ENCODE measurements around the gene CYP2C8. TPM values are rescaled to one million over a fixed set of nuclear protein-coding genes. Genes with fewer than 3 reads are reported as not detected.

The CYP2C8 gene
- not detected in 2 replicates for total RNA-seq

GRCh38 chr10:95069286-95069685, at the start of gene CYP2C8:
CYP2C8 (minus strand) TSS chr10:95069497; CDS start chr10:95069402, 95 bp downstream.

Other genes starting within 250 kb of the CYP2C8 start
- not detected in 2 replicates for gene CYP2C9, start 130.8 kb downstream of the CYP2C8 start, total RNA-seq
- gene ACSM6, start 124.7 kb upstream of the CYP2C8 start, total RNA-seq, result not detected in 2 replicates
- 34.9 and 35.6 TPM in 2 replicates for gene PDLIM1, start 221.5 kb upstream of the CYP2C8 start, total RNA-seq